SK-N-SH (cell line): ENCODE data around the gene CLIC4.

ENCODE experiments used
- EZH2phosphoT487 ChIP-seq: fragments of 200-600 bp; sonication (generic); IDR thresholded peaks from 2 replicates; pipeline ENCODE4 v1.6.1; 2017; ENCODE audit warnings: low read depth, mixed run types, mild to moderate bottlenecking, antibody characterized with exemption, moderate library complexity, borderline replicate concordance
- NRF1 ChIP-seq: IDR thresholded peaks from 2 replicates; pipeline ENCODE4 v1.6.1; 2012; ENCODE audit warnings: low read depth, mild to moderate bottlenecking, low read length
- POLR2AphosphoS5 ChIP-seq: IDR thresholded peaks from 2 replicates; pipeline ENCODE4 v1.6.1; 2012; ENCODE audit warnings: low read depth, low read length
- SIN3A ChIP-seq: IDR thresholded peaks from 2 replicates; pipeline ENCODE4 v1.6.1; 2012; ENCODE audit warnings: low read depth, mild to moderate bottlenecking, low read length, moderate library complexity, borderline replicate concordance
- YY1 ChIP-seq: IDR thresholded peaks from 2 replicates; pipeline ENCODE4 v1.4.0; 2012; ENCODE audit warnings: low read depth, mild to moderate bottlenecking
- TF ChIP-seq, protein P1 (sequence below): fragments of 200-600 bp; sonication (generic); IDR thresholded peaks from 2 replicates; pipeline ENCODE4 v1.6.1; 2017; ENCODE audit warnings: antibody characterized with exemption, mild to moderate bottlenecking, moderate library complexity
- TF ChIP-seq, protein P2 (sequence below): IDR thresholded peaks from 2 replicates; pipeline ENCODE4 v1.4.0; 2012; ENCODE audit warnings: low read depth, borderline replicate concordance
- TF ChIP-seq, protein P3 (sequence below): IDR thresholded peaks from 2 replicates; pipeline ENCODE4 v1.4.0; 2012; ENCODE audit warnings: low read depth

DNA sequence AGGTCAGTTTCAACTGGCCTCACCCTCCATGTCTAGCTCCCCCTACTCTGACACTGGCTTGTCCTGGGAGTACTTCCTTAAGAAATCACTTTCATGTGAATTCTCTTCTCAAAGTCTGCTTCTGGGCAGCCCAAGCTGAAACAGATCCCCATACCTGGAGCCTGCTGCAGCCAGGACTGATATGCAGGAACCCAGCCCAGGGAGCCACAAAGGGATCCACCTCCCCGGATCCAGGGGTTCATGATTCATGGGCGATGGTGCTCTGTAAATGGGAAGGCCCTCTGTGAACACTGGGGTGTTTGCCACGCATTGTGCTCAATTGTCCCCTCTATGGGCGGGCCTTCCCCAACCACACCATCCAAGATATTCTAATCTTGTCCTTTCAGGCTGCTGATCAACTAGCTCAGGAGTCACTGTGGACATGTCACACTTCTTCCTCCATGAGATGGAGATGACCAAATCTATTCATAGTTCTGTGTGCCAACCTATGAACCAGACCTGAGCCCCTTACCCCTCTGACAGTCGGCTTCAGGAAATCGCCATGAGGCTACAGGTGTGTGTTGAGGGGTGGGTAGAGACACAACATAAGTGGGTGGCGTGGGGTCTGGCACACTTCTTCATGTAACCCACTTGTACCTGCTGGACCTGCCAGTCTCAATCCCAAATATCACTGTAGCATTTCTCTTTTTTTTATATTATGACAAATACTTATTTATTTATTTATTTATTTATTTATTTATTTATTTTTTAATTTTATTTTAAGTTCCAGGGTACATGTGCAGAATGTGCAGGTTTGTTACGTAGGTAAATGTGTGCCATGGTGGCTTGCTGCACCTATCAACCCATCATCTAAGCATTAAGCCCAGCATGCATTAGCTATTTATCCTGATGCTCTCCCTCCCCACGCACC is 143.1 kb downstream of the CLIC4 start:
- TF ChIP-seq, protein P1, sequence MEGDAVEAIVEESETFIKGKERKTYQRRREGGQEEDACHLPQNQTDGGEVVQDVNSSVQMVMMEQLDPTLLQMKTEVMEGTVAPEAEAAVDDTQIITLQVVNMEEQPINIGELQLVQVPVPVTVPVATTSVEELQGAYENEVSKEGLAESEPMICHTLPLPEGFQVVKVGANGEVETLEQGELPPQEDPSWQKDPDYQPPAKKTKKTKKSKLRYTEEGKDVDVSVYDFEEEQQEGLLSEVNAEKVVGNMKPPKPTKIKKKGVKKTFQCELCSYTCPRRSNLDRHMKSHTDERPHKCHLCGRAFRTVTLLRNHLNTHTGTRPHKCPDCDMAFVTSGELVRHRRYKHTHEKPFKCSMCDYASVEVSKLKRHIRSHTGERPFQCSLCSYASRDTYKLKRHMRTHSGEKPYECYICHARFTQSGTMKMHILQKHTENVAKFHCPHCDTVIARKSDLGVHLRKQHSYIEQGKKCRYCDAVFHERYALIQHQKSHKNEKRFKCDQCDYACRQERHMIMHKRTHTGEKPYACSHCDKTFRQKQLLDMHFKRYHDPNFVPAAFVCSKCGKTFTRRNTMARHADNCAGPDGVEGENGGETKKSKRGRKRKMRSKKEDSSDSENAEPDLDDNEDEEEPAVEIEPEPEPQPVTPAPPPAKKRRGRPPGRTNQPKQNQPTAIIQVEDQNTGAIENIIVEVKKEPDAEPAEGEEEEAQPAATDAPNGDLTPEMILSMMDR = no peak
- TF ChIP-seq, protein P2, sequence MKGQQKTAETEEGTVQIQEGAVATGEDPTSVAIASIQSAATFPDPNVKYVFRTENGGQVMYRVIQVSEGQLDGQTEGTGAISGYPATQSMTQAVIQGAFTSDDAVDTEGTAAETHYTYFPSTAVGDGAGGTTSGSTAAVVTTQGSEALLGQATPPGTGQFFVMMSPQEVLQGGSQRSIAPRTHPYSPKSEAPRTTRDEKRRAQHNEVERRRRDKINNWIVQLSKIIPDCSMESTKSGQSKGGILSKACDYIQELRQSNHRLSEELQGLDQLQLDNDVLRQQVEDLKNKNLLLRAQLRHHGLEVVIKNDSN = no peak
- TF ChIP-seq EZH2phosphoT487 (no peak), YY1 (no peak), NRF1 (no peak), SIN3A (no peak), POLR2AphosphoS5 (no peak)
- TF ChIP-seq, protein P3, sequence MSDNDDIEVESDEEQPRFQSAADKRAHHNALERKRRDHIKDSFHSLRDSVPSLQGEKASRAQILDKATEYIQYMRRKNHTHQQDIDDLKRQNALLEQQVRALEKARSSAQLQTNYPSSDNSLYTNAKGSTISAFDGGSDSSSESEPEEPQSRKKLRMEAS = no peak
